ENCODE measurements around the gene TP53.

DNA sequence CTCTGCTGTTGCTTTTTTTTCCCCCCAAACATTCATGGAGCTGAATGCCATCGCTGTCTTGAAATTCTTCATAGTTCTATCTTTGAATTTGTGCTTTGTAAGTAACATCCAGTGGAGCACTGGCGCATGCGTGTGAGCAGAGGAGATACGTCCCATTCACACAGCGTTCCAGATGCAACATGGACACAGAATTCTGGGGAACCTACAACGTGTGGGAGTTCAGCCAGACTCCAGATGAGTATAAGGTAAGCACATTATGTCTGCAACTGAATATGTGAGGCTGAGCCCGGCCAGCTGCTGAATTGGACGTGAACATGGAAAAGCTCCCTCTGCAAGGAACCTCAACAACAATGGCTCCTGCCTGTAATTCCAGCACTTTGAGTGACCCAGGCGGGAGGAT lies 40.8 kb downstream of the TP53 start:
- TF ChIP-seq ZNF274 (IDR thresholded peaks at IDR 0.05; ENCODE audit: low read depth, low read length) (no peak), YY1 (IDR thresholded peaks at IDR 0.05; ENCODE audit: insufficient read depth, insufficient read length) (no peak), SUZ12 (IDR thresholded peaks at IDR 0.05; ENCODE audit: extremely low read depth, insufficient read depth, insufficient read length) (no peak)
